HepG2 (cell line): ENCODE measurements around the gene IDS.

Experiments
- CTCF ChIP-seq: sonication (generic); formaldehyde crosslinking; IDR thresholded peaks from 2 replicates; pipeline ENCODE4 v1.5.0; 2020; ENCODE audit warnings: mild to moderate bottlenecking, missing genetic modification reagents, moderate library complexity
- HDAC1 ChIP-seq: sonication (generic); formaldehyde crosslinking; IDR thresholded peaks from 2 replicates; pipeline ENCODE4 v1.5.1; 2020; ENCODE audit warnings: mild to moderate bottlenecking, missing genetic modification reagents
- MAZ ChIP-seq, 2 experiments: sonication (generic) in 1 of 2; formaldehyde crosslinking in 1 of 2; IDR thresholded peaks; 2 replicates each; pipeline versions ENCODE4 v1.5.0 to v1.6.1; 2012 to 2020; ENCODE audit warnings: low read depth in 2 of 2, mild to moderate bottlenecking in 2 of 2, borderline replicate concordance in 1 of 2, improper control_type of control experiment in 1 of 2, low read length in 1 of 2, missing genetic modification reagents in 1 of 2, moderate library complexity in 1 of 2
- POLR2AphosphoS5 ChIP-seq: IDR thresholded peaks from 2 replicates; pipeline ENCODE4 v1.6.1; 2012; ENCODE audit warnings: low read depth, low read length
- RAD21 ChIP-seq: fragments of 450-650 bp; formaldehyde crosslinking; IDR thresholded peaks from 2 replicates; pipeline ENCODE4 v1.5.0; 2020; ENCODE audit warnings: mild to moderate bottlenecking
- TMF1 ChIP-seq: sonication (generic); formaldehyde crosslinking; IDR thresholded peaks from 2 replicates; pipeline ENCODE4 v1.8.1; 2022; ENCODE audit warnings: low read depth, missing genetic modification reagents
- ZBTB26 ChIP-seq: IDR thresholded peaks from 2 replicates; pipeline ENCODE4 v1.6.1; 2016; ENCODE audit warnings: missing compliant biosample characterization, missing genetic modification reagents, borderline replicate concordance
- ZFP36 ChIP-seq: fragments of 150-350 bp; IDR thresholded peaks from 2 replicates; pipeline ENCODE4 v1.6.1; 2018; ENCODE audit warnings: borderline replicate concordance, low read length, low read depth; ENCODE audit not compliant: partially characterized antibody
- ZNF558 ChIP-seq: sonication (generic); formaldehyde crosslinking; IDR thresholded peaks from 2 replicates; pipeline ENCODE4 v1.9.0; 2022; ENCODE audit warnings: mild to moderate bottlenecking, missing genetic modification reagents, borderline replicate concordance

- TF ChIP-seq MAZ (IDR thresholded peaks at IDR 0.05; ENCODE audit: borderline replicate concordance, low read depth, low read length) (no peak), MAZ (CRISPR knock-in tag; IDR thresholded peaks at IDR 0.05; ENCODE audit: low read depth) (no peak), RAD21 (CRISPR knock-in tag) (no peak), HDAC1 (CRISPR knock-in tag) (no peak), ZBTB26 (no peak), POLR2AphosphoS5 (no peak), ZNF558 (CRISPR knock-in tag) (no peak), ZFP36 (no peak), TMF1 (CRISPR knock-in tag) (no peak), CTCF (CRISPR knock-in tag) (no peak)
Observed at GRCh38 chrX:149506349-149506748, 1.2 kb upstream of the IDS start.
